DMS 273 treated with DMSO at 0.1 percent for 48 hours (cell line): ENCODE measurements around the gene KRT6B.
"Not testable (repeated sequence)": the region's sequence is repeated elsewhere in the genome, so short reads cannot be mapped to it uniquely, and the experiment has no call there.

ENCODE experiments used
- DNase-seq: peaks from one replicate; lab custom pipeline; 2025; lab: John Stamatoyannopoulos, UW

The KRT6B gene

DNA sequence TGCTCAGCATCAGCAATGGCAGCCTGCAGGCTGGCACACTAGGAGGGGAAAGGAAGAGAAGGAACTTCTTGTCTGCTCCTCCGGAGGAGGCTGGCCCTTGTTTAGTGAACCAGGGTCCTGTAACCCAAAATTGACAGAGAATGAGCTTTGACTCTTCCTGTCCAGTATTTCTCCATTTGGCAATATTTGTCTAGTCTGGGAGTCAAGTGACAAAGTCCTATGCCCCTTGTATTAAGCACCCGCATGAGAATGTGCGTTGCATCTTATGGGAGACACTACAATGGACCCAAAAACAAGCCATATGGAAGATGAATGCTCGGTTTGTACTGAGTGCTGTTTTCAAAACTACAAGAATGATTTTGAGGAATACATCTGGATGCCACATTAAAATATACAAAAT, 17.9 kb upstream of the KRT6B start:
- no peak for DNase-seq

DNA sequence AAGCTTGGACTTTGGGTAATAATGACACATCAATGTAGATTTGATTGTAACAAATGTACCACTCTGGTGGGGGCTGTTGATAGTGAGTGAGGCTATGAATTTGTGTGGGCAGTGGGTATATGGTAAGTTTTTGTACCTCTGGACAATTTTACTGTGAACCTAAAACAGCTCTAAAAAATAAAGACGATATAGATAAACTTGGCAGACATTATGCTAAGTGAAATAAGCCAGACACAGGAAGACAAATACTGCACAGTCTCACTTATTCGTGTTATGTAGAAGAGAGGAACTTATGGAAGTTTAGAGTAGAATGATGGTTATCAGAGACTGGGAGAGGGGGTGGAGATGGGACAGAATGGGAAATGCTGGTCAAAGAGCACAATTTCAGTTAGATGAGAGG, 13.0 kb upstream of the KRT6B start:
- no peak for DNase-seq

DNA sequence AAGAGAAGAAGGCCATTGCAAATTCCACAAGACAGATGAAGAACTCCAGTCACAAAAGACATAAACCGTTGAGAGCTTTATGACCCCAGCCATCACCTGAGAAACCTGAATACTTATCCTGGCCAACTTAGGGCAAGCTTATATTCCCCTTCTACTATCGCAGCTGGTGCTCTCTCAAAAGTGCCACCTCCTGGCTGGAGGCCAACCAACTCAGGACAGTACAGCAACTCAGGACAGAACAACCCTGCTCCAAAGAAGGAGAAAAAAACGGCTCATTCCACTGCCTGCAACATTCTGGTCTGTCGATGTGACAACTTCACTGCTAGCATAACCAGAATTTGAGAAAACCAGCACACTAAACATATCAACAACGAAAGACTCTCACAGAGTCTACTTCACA, 9.7 kb upstream of the KRT6B start:
- DNase-seq = no peak

GRCh38 chr12:52458861-52459260, 6.9 kb upstream of the KRT6B start:
- no peak for DNase-seq

- no peak for DNase-seq
Observed at GRCh38 chr12:52455821-52456220, 3.9 kb upstream of the KRT6B start.

DNA sequence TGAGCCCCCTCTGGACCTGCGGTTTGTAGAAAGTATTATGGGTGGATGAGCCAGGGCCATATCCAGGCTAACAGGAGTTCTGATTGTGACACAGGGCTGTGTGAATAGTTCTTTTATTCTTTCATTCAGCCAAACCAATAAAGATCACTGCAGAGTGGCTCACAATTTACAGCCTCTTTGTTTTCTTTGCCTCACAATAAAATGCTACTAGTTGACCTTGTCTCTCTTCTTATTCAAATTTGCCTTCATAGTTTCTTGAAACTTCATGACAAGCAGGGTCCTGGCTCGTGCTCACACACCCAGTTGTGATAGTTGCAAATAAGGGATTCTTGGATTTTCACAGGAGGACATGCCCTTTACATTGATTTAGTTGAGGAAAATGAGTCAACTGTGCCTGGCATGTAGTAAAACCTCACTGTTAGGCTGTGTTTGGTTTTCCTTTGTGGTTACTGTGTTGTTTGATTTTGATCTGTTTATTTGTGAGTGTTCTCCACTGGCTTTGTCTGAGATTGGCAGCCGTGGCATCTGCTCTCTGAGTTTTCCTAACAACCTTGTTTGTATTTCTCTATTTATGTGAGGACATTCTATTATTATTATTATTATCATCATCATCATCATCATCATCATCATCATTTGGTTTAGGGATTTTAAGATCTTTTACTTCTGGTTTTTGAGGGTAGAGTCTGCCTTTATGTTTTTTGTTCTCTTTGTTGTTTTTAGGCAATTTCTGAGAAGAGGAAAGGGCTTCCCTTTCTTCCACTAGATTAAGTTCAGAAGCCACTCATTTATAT, 2.7 kb upstream of the KRT6B start:
- no peak for DNase-seq

DNA sequence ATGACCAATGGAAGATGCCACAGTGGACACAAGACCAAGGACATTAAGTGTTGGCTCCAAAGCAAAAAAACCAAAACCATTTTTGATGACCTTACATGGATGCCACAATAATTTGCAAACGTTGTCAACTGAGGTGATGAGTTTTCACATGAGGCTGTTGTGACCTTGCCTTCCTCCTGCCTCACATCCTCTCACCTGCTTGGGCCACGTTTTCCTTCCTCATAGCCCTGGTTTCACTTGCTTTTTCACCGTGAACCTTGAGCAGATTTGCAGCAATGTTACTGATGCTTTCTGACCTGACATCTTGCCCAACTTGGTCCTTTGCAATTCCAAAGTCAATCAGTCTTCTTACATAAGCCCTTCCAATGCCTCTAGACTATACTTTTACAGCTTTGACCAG, 3.7 kb downstream of the KRT6B start:
- no peak for DNase-seq

GRCh38 chr12:52447196-52447595, 4.8 kb downstream of the KRT6B start:
- DNase-seq = not testable (repeated sequence)

DNA sequence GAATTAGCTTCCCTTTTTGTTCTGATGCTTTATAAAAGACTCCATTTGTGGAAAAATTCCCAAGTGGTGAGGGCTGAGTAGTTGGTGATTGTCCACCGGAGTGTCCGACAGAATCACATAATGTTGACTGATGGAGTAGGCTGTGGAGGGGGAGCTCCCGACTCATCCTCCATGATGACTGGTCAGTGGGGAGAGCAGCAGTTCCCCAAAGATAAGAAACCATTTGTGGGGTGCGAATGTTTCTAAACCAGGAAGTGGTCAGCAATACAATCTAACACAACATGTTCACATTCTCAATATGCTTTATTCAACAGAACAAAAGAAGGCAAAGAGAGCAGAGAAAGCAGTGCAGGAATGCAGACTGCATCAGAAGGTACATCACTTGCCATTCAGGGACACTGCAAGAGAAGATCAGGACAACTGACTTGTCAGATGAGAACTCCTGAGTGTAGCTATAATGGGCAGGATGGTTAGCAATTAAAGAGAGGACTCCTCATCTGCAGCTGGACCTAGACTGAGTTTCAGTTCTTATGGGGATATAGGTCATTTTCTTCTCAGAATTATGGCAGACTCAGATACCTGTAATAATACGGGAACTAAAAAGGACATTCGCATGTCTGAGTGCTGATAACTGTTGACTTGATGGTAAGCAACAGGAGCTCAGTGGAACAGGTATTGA, 5.4 kb downstream of the KRT6B start:
- DNase-seq = no peak

GRCh38 chr12:52445876-52446275, 6.1 kb downstream of the KRT6B start:
- no peak for DNase-seq

GRCh38 chr12:52444647-52445595, 7.0 kb downstream of the KRT6B start:
- no peak for DNase-seq

DNA sequence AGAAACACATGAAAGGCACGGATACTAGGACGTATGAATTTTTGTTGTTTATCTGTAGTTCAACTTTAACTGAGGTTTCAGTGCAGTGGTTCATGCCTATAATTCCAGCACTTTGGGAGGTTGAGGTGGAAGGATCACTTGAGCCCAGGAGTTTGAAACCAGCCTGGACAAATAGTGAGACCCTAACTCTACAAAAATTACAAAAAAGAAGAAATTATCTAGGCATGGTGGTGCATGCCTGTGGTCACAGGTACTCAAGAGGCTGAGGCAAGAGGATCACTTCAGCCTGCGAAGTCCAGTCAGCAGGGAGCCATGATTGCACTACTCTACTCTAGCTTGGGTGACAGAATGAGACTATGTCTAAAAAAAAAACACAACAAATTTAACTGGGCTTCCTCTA, 8.0 kb downstream of the KRT6B start:
- DNase-seq = no peak

GRCh38 chr12:52442600-52443061, 9.3 kb downstream of the KRT6B start:
- DNase-seq = no peak

- no peak for DNase-seq
Observed at GRCh38 chr12:52441320-52441911, 10.5 kb downstream of the KRT6B start.

DNA sequence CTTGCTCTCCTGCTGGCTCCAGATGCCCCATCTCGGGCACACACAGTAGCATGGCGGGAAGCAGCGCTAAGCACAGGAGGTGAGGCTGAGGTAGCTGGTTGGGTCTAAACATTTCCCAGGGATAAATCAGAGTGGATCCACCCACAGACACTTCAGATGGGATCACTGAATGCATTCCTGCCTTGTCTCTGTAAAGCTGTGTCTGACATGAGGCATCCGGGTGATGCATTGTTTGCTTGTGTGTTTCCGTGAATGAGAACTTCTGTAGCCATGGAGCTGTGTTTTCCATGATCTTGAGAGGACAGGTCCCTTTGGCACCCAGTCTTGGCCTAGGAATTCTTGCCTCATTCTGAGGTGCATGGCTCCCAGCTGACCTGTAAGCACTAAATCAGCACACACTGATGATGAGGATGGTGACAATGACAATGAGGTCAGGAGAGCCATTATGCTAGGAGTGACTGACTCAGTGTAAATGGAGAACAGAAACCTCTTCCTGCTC, 11.1 kb downstream of the KRT6B start:
- DNase-seq = no peak

DNA sequence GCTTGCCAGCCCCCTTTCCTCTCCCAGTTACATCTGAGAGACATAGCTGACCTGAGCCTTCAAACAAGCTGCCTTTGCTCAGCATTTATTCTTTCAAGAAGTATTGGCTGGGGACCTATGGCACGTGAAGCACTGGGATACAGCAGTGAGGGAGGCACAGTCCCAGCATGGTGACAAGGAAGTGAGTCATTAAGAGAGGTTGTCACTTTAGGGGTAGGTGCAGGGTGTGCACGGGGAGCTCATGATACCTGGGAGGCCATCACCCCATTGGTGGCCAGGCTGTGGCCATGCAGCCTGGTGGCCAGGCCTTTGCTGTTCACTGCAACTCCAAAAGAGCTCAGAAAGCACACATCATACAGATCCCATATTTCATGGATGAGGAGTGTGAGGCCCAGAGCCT, 12.1 kb downstream of the KRT6B start:
- DNase-seq = no peak

GRCh38 chr12:52439420-52439819, 12.5 kb downstream of the KRT6B start:
- DNase-seq = no peak

- DNase-seq = no peak
Observed at GRCh38 chr12:52438305-52439301, 13.3 kb downstream of the KRT6B start.

DNA sequence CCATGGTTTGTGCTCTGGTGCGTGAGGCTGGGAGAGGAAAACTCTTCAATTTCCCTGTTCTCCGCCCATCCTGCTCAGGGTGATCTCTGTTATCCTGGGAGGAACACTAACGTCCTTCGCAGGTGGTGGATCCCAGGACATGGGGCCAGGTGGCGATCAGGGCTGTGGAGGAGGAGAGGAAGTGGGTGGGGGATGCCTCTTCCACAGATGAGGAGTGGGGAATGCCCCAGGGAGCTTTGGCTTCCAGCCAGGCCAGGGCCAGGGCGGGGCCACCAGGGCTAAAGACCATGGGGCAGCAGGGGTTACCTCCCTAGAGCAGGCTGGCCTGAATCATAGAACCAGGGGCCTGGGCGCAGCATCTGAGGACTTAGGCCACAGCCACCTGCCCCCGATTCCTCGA, 14.4 kb downstream of the KRT6B start:
- no peak for DNase-seq

DNA sequence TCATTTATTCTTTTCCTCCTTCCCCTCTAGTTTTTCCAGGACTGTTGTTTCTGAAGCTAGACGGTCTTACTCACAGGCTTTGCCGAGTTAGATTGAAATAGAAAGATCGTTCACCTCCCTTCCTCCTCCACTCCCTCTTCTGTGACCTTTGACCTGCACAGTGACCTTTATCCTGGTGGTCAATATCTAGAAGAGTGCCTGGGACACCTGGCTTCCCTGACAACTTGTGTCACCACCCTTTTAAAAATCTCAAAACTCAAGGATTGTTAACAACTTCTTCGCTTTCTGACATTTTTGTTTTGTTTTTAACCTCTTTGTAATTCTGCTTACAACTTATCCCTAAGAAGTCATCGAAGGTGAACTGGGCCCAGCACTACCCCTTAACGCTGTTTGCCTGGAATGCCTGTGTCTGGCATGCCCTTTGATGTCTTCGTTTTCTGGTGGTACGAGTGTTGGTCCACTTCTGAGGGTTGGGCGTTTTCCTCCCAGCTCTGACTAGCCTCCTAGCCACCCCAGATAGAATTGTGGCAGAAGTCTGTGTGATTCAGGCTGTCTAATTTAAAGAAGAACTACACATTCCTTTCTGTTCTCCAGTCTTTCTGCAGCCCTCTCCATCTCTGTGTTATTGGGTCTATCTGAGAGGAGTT, 15.0 kb downstream of the KRT6B start:
- DNase-seq = no peak
